ENCODE data around the gene PLCB4. TPM values are rescaled to one million over a fixed set of nuclear protein-coding genes. Genes with fewer than 3 reads are reported as not detected.
A peak's percentile ranks its signal among the peaks of the same experiment; 100 is the strongest.

Gene PLCB4
- total RNA-seq, 1 donor from 2014 or later: 53.3 TPM

DNA sequence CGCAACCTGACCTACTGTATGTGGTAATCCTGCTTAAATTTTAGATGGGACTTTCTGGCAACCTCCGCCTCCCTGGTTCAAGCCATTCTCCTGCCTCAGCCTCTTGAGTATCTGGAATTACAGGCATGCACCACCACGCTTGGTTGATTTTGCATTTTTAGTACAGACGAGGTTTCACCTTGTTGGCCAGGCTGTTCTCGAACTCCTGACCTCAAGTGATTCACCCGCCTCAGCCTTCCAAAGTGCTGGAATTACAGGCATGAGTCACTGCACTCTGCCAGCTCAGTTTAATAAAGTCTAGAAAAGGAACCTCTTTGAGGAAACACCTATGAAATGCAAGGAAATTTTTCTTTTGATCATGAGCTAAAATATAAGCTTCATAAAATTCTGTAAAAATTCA lies 9.0 kb upstream of the PLCB4 start:
- no peaks in the 10 kb centered on the region for H3K36me3 Mint-ChIP-seq (ENCODE audit: low read depth)
- H3K27ac Mint-ChIP-seq (ENCODE audit: unreplicated experiment): no peak overlapping the region
- no peaks in the 10 kb centered on the region for H3K27me3 Mint-ChIP-seq (ENCODE audit: low read depth)
- TF ChIP-seq CTCF (conservative IDR thresholded peaks at IDR 0.05): no peak
- no peak overlapping the region for H3K4me3 Mint-ChIP-seq
- no peaks in the 10 kb centered on the region for H3K9me3 Mint-ChIP-seq
- no peak for DNase-seq (ENCODE audit: low read depth, low spot score)
- no peaks in the 10 kb centered on the region for H3K4me1 Mint-ChIP-seq

- H3K4me3 Mint-ChIP-seq: no peak overlapping the region
- H3K27me3 Mint-ChIP-seq (ENCODE audit: low read depth): no peaks in the 10 kb centered on the region
- no peaks in the 10 kb centered on the region for H3K9me3 Mint-ChIP-seq
- no peak for TF ChIP-seq CTCF (conservative IDR thresholded peaks at IDR 0.05)
- H3K27ac Mint-ChIP-seq (ENCODE audit: unreplicated experiment): no peak overlapping the region
- DNase-seq (ENCODE audit: low read depth, low spot score): no peak
- no peaks in the 10 kb centered on the region for H3K36me3 Mint-ChIP-seq (ENCODE audit: low read depth)
- peaks cover 3% of the 10 kb centered on the region for H3K4me1 Mint-ChIP-seq
These were observed 7.5 kb upstream of the PLCB4 start for GRCh38 chr20:9061434-9061833.

DNA sequence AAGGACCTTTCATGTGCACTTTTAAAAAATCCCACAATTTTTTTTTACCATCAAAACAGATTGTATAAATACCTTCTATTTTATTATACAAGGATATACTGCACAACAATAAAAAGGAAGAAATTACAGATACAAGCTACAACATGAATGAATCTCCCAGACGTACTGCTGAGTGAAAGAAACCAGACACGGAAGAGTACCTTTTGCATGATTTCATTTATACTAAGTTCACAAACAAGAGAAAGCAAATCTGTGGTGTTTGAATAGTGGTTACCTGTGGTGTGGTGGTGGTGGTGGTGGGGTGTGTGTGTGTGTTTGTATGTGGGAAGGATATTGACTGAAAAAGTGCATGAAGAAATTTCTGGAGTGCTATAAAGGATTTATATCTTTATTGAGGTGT lies 6.8 kb upstream of the PLCB4 start:
- Mint-ChIP-seq H3K27me3 (ENCODE audit: low read depth) (no peaks in the 10 kb centered on the region), H3K9me3 (no peaks in the 10 kb centered on the region), H3K4me3 (no peak overlapping the region), H3K27ac (ENCODE audit: unreplicated experiment) (no peak overlapping the region), H3K36me3 (ENCODE audit: low read depth) (no peaks in the 10 kb centered on the region), H3K4me1 (peaks cover 8% of the 10 kb centered on the region)
- no peak for TF ChIP-seq CTCF (conservative IDR thresholded peaks at IDR 0.05)
- DNase-seq (ENCODE audit: low read depth, low spot score): no peak

DNA sequence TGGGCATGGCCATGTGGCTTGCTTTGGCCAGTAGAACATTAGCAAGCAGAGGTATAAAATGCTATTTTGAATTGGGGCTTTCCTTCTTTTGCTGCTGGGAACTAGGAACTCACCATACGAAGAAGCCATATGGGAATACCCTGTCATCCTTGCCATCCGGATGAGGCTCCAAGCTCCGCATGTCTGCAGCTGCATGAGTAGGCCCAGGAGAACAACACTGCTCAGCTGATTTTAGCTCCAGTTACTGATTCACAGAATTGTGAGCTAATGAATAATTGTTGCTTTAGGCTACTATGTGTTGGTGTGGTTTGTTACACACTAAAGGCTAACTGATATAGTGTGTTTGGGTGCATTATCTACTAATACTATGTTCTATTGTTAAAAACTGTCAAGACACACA lies 2.7 kb upstream of the PLCB4 start:
- Mint-ChIP-seq H3K4me3 (peak overlapping the region; percentile 77), H3K4me1 (peaks cover 34% of the 10 kb centered on the region), H3K27ac (ENCODE audit: unreplicated experiment) (no peak overlapping the region), H3K27me3 (ENCODE audit: low read depth) (no peaks in the 10 kb centered on the region), H3K36me3 (ENCODE audit: low read depth) (no peaks in the 10 kb centered on the region), H3K9me3 (no peaks in the 10 kb centered on the region)
- TF ChIP-seq CTCF (conservative IDR thresholded peaks at IDR 0.05): no peak
- no peak for DNase-seq (ENCODE audit: low read depth, low spot score)

GRCh38 chr20:9068233-9068801 lies 570 bp upstream of the PLCB4 start:
- Mint-ChIP-seq H3K36me3 (ENCODE audit: low read depth) (no peaks in the 10 kb centered on the region), H3K27me3 (ENCODE audit: low read depth) (no peaks in the 10 kb centered on the region), H3K4me1 (peaks cover 50% of the 10 kb centered on the region), H3K4me3 (peak overlapping the region; percentile 96), H3K27ac (ENCODE audit: unreplicated experiment) (peak overlapping the region; percentile 85), H3K9me3 (no peaks in the 10 kb centered on the region)
- DNase-seq (ENCODE audit: low read depth, low spot score): peak; percentile 67
- no peak for TF ChIP-seq CTCF (conservative IDR thresholded peaks at IDR 0.05)

All from neural crest cell (in vitro differentiated cells).